H9 (cell line): ENCODE results near the gene MCF2L2. TPM values are rescaled to one million over a fixed set of nuclear protein-coding genes. Genes with fewer than 3 reads are reported as not detected.

Experiments
- DNase-seq: peaks from one replicate; pipeline ENCODE4 v3.0.0-alpha.2; 2017
- H2AFZ ChIP-seq: one replicate; pipeline ENCODE4 v1.6.1; 2013; ENCODE audit warnings: mild to moderate bottlenecking, low read length, control low read depth, moderate library complexity
- H2AK5ac ChIP-seq: 2 replicates; pipeline ENCODE4 v1.6.1; 2013; ENCODE audit warnings: low read length, control low read depth, mixed read lengths; ENCODE audit not compliant: insufficient read length
- H2BK120ac ChIP-seq: one replicate; pipeline ENCODE4 v1.6.1; 2013; ENCODE audit warnings: low read depth, mild to moderate bottlenecking, low read length, control low read depth, inconsistent platforms; ENCODE audit not compliant: poor library complexity, severe bottlenecking
- H2BK12ac ChIP-seq: 2 replicates; pipeline ENCODE4 v1.6.1; 2013; ENCODE audit warnings: low read length, control low read depth, mixed read lengths, low read depth; ENCODE audit not compliant: insufficient read length
- H2BK15ac ChIP-seq: 2 replicates; pipeline ENCODE4 v1.6.1; 2013; ENCODE audit warnings: low read depth, low read length, control low read depth
- H2BK20ac ChIP-seq: one replicate; pipeline ENCODE4 v1.6.1; 2013; ENCODE audit warnings: low read depth, mild to moderate bottlenecking, low read length, control low read depth, inconsistent platforms; ENCODE audit not compliant: poor library complexity, severe bottlenecking
- H2BK5ac ChIP-seq: 2 replicates; pipeline ENCODE4 v1.6.1; 2013; ENCODE audit warnings: low read length, control low read depth, mixed read lengths; ENCODE audit not compliant: insufficient read length
- H3K14ac ChIP-seq: 2 replicates; pipeline ENCODE4 v1.6.1; 2013; ENCODE audit warnings: low read length, control low read depth; ENCODE audit not compliant: insufficient read depth
- H3K18ac ChIP-seq: 2 replicates; pipeline ENCODE4 v1.6.1; 2013; ENCODE audit warnings: low read depth, mild to moderate bottlenecking, mixed read lengths, low read length, control low read depth; ENCODE audit not compliant: insufficient read length
- H3K23ac ChIP-seq: 2 replicates; pipeline ENCODE4 v1.6.1; 2013; ENCODE audit warnings: low read length, control low read depth, mixed read lengths, low read depth; ENCODE audit not compliant: insufficient read length
- H3K23me2 ChIP-seq: 2 replicates; pipeline ENCODE4 v1.6.1; 2013; ENCODE audit warnings: low read depth, mild to moderate bottlenecking, mixed read lengths, low read length, control low read depth; ENCODE audit not compliant: insufficient read length, poor library complexity, severe bottlenecking
- H3K27ac ChIP-seq: 2 replicates; pipeline ENCODE4 v1.5.1; 2013; ENCODE audit warnings: low read length, control low read depth, mixed read lengths, low read depth; ENCODE audit not compliant: insufficient read length
- H3K27me3 ChIP-seq: 2 replicates; pipeline ENCODE4 v1.6.1; 2013; ENCODE audit warnings: low read length, control low read depth, inconsistent platforms; ENCODE audit not compliant: insufficient read depth
- H3K4ac ChIP-seq: 2 replicates; pipeline ENCODE4 v1.6.1; 2013; ENCODE audit warnings: low read depth, mild to moderate bottlenecking, control low read depth, inconsistent platforms, low read length, moderate library complexity
- H3K4me1 ChIP-seq: 2 replicates; pipeline ENCODE4 v1.6.1; 2013; ENCODE audit warnings: low read length, control low read depth, inconsistent platforms; ENCODE audit not compliant: insufficient read depth
- H3K4me2 ChIP-seq: 2 replicates; pipeline ENCODE4 v1.6.1; 2013; ENCODE audit warnings: low read length, control low read depth, mixed read lengths; ENCODE audit not compliant: insufficient read length, insufficient read depth
- H3K56ac ChIP-seq: 2 replicates; pipeline ENCODE4 v1.6.1; 2013; ENCODE audit warnings: low read depth, mild to moderate bottlenecking, mixed read lengths, low read length, control low read depth; ENCODE audit not compliant: insufficient read length
- H3K79me1 ChIP-seq: 2 replicates; pipeline ENCODE4 v1.6.1; 2013; ENCODE audit warnings: low read depth, mild to moderate bottlenecking, moderate library complexity, low read length, control low read depth, inconsistent platforms; ENCODE audit not compliant: insufficient read depth, poor library complexity, severe bottlenecking
- H3K79me2 ChIP-seq: 2 replicates; pipeline ENCODE4 v1.6.1; 2013; ENCODE audit warnings: low read length, control low read depth, inconsistent platforms; ENCODE audit not compliant: insufficient read depth
- H3K9ac ChIP-seq: 2 replicates; pipeline ENCODE4 v1.6.1; 2013; ENCODE audit warnings: low read length, control low read depth, mixed read lengths; ENCODE audit not compliant: insufficient read length; ENCODE audit errors: extremely low read depth
- H3K9me3 ChIP-seq: one replicate; pipeline ENCODE4 v1.6.1; 2013; ENCODE audit warnings: low read depth, low read length, inconsistent platforms; ENCODE audit not compliant: control insufficient read depth
- H3T11ph ChIP-seq: one replicate; pipeline ENCODE4 v1.6.1; 2013; ENCODE audit warnings: mild to moderate bottlenecking, low read length, control low read depth, inconsistent platforms
- H4K20me1 ChIP-seq: one replicate; pipeline ENCODE4 v1.6.1; 2013; ENCODE audit not compliant: control insufficient read depth, insufficient read length, insufficient read depth
- H4K5ac ChIP-seq: 2 replicates; pipeline ENCODE4 v1.6.1; 2013; ENCODE audit warnings: low read depth, mild to moderate bottlenecking, mixed read lengths, low read length, control low read depth; ENCODE audit not compliant: insufficient read length
- H4K8ac ChIP-seq: replicated peaks from 2 replicates; pipeline ENCODE4 v1.6.1; 2013; ENCODE audit warnings: low read length, control low read depth, mixed read lengths, low read depth; ENCODE audit not compliant: insufficient read length
- H4K91ac ChIP-seq: 2 replicates; pipeline ENCODE4 v1.6.1; 2013; ENCODE audit warnings: low read depth, mild to moderate bottlenecking, moderate library complexity, mixed read lengths, low read length, control low read depth; ENCODE audit not compliant: insufficient read length
- H3K27ac Mint-ChIP-seq, 3 experiments: 2 replicates in 2 of 3; 3 replicates in 1 of 3; pipeline ENCODE4 v1.8.0; 2020 to 2021; ENCODE audit warnings: mixed read lengths in 3 of 3, mild to moderate bottlenecking in 1 of 3, moderate library complexity in 1 of 3
- H3K27me3 Mint-ChIP-seq: 2 replicates; pipeline ENCODE4 v1.8.0; 2021; ENCODE audit warnings: low read depth, mild to moderate bottlenecking, moderate library complexity, mixed read lengths
- H3K36me3 Mint-ChIP-seq, 3 experiments: 2 replicates in 2 of 3; 3 replicates in 1 of 3; pipeline ENCODE4 v1.8.0; 2020 to 2021; ENCODE audit warnings: low read depth in 3 of 3, mixed read lengths in 3 of 3; ENCODE audit not compliant: insufficient read depth in 1 of 3
- H3K4me1 Mint-ChIP-seq, 2 experiments: 2 replicates each; pipeline ENCODE4 v1.8.0; 2020; ENCODE audit warnings: mixed read lengths in 2 of 2
- H3K4me3 Mint-ChIP-seq, 2 experiments: 2 replicates in 1 of 2; 3 replicates in 1 of 2; pipeline ENCODE4 v1.8.0; 2020 to 2021; ENCODE audit warnings: mild to moderate bottlenecking in 2 of 2, mixed read lengths in 2 of 2, moderate library complexity in 1 of 2
- H3K9me3 Mint-ChIP-seq, 2 experiments: 2 replicates in 1 of 2; 3 replicates in 1 of 2; pipeline ENCODE4 v1.8.0; 2020; ENCODE audit warnings: mild to moderate bottlenecking in 2 of 2, mixed read lengths in 2 of 2, moderate library complexity in 1 of 2
- WGBS: extraction: QIAGEN DNeasy Blood & Tissue Kit; methylation state at CpG from one replicate; pipeline ENCODE4 v1.1.7; 2013; ENCODE audit warnings: missing lambda C conversion rate, low lambda C conversion rate, mixed read lengths; ENCODE audit not compliant: insufficient read length; ENCODE audit errors: extremely low coverage; 5-methylcytosine and 5-hydroxymethylcytosine counted together
- total RNA-seq: library from RNA; stranded (reverse); gene quantifications from 2 replicates; pipeline ENCODE4 v1.2.1, GENCODE V29; 2021
- TF ChIP-seq, protein P1 (sequence below): fragments of 200-600 bp; sonication (generic); conservative IDR thresholded peaks from 3 replicates; pipeline ENCODE4 v1.8.0; 2021; ENCODE audit warnings: antibody characterized with exemption, mild to moderate bottlenecking

MCF2L2 gene
- total RNA-seq, 1 experiment from 2014 or later, result 6.4 TPM

- Histone ChIP-seq H2BK12ac (no peak overlapping the region), H3K23me2 (no peaks in the 10 kb centered on the region), H3K79me2 (no peaks in the 10 kb centered on the region), H3K18ac (no peak overlapping the region), H2AK5ac (no peak overlapping the region), H4K91ac (no peak overlapping the region), H3K23ac (no peak overlapping the region), H2AFZ (no peak overlapping the region), H4K5ac (no peak overlapping the region), H3T11ph (no peak overlapping the region), H3K79me1 (no peaks in the 10 kb centered on the region), H3K9ac (no peak overlapping the region), H2BK5ac (no peak overlapping the region), H3K4ac (no peak overlapping the region), H3K4me2 (no peak overlapping the region), H3K56ac (no peak overlapping the region), H4K20me1 (no peaks in the 10 kb centered on the region), H2BK15ac (no peak overlapping the region), H3K27ac (no peak overlapping the region), H3K4me1 (peaks cover 4% of the 10 kb centered on the region; the same call in 1 of the 2 replicates), H2BK20ac (no peak overlapping the region), H2BK120ac (no peak overlapping the region), H3K14ac (no peak overlapping the region), H3K27me3 (no peaks in the 10 kb centered on the region), H4K8ac (no peak overlapping the region), H3K9me3 (peaks cover 8% of the 10 kb centered on the region)
- Mint-ChIP-seq H3K4me1 (peaks cover 10% of the 10 kb centered on the region in 2 experiments), H3K27ac (no peak overlapping the region), H3K4me3 (no peak overlapping the region; a peak in 1 of 5 replicates), H3K27me3 (peaks cover 6% of the 10 kb centered on the region), H3K36me3 (peaks cover 19 to 31% (median 22%) of the 10 kb centered on the region in 3 experiments), H3K9me3 (peaks cover 27 to 32% of the 10 kb centered on the region in 2 experiments)
- TF ChIP-seq, protein P1, sequence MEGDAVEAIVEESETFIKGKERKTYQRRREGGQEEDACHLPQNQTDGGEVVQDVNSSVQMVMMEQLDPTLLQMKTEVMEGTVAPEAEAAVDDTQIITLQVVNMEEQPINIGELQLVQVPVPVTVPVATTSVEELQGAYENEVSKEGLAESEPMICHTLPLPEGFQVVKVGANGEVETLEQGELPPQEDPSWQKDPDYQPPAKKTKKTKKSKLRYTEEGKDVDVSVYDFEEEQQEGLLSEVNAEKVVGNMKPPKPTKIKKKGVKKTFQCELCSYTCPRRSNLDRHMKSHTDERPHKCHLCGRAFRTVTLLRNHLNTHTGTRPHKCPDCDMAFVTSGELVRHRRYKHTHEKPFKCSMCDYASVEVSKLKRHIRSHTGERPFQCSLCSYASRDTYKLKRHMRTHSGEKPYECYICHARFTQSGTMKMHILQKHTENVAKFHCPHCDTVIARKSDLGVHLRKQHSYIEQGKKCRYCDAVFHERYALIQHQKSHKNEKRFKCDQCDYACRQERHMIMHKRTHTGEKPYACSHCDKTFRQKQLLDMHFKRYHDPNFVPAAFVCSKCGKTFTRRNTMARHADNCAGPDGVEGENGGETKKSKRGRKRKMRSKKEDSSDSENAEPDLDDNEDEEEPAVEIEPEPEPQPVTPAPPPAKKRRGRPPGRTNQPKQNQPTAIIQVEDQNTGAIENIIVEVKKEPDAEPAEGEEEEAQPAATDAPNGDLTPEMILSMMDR, result no peak
- WGBS, result no CpG with 5 or more reads among the region's 1 CpG
- no peak for DNase-seq
These were observed 186.0 kb downstream of the MCF2L2 start for GRCh38 chr3:183242431-183242830.
